ENCODE results near the gene NTHL1. TPM values are rescaled to one million over a fixed set of nuclear protein-coding genes. Genes with fewer than 3 reads are reported as not detected.

The NTHL1 gene
- total and polyA plus RNA-seq, 2 of the 13 experiments (the other 11 are each of a cell fraction or from before 2014, with no cell fraction given), result 47.5 to 64.9 TPM

DNA sequence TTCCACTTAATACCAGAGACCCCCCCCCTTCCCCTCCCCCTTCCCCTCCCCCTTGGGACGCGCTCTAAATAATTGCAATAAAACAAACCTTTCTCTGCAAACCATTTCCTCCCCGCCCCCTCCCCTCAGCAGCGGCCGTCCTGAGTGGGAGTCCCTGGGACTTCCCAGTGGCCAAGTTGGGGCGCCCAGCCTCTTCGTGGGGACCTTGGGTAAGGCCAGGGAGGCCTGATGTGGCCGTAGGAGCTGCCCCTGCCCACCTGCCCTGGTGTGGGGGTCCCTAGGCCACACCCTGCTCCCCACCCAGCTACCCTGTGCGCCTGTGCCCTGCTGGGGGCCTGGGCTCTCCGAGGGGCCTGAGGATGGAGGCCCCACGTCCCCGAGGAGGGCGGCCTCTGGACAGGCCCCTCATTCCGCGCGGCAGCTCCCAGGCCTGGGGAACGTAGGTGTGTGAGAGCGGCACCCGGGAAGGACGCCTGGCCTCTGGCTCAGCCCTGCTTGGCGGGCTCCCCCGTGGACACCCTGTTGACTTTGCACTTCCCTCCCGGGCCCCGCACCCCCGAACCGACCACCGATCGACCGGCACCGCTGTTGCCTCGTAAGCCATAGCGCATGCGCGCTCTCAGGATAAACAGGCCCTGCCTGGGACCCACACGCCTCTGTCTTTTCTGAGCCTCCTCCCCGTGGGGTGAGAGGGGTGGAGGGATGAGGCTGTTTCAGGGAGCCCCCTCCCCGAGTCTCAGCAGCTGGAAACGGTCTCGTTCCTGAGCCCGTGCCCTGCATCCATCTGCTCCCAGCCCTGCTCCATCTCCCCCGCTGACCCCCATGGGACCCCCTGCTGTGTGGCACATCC, 9.0 kb downstream of the NTHL1 start (continued):
- TF ChIP-seq, protein P1, sequence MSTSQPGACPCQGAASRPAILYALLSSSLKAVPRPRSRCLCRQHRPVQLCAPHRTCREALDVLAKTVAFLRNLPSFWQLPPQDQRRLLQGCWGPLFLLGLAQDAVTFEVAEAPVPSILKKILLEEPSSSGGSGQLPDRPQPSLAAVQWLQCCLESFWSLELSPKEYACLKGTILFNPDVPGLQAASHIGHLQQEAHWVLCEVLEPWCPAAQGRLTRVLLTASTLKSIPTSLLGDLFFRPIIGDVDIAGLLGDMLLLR (CRISPR knock-in tag; IDR thresholded peaks at IDR 0.05), result peak; percentile 27; the same call in 1 of the 2 replicates
- TF ChIP-seq SIX1 (CRISPR knock-in tag; IDR thresholded peaks at IDR 0.05; ENCODE audit: borderline replicate concordance) (no peak), AGO2 (optimal IDR thresholded peaks at IDR 0.05; ENCODE audit: low read depth, low read length) (peak; percentile 87), KDM3A (CRISPR knock-in tag; IDR thresholded peaks at IDR 0.05; ENCODE audit: low read depth) (0 out of 2 replicates have a peak, but pooled peaks have one; percentile 22), POLR2A (IDR thresholded peaks at IDR 0.05; ENCODE audit: insufficient read depth in 1 of 2, low read depth in 2 of 2, low read length in 2 of 2) (no peak), ZBTB8A (CRISPR knock-in tag; IDR thresholded peaks at IDR 0.05; ENCODE audit: borderline replicate concordance, low read depth) (no peak), PAF1 (CRISPR knock-in tag; IDR thresholded peaks at IDR 0.05) (0 out of 2 replicates have a peak, but pooled peaks have one; percentile 27), ZNF577 (CRISPR knock-in tag; IDR thresholded peaks at IDR 0.05; ENCODE audit: borderline replicate concordance, low read depth) (no peak), ZBTB38 (CRISPR knock-in tag; IDR thresholded peaks at IDR 0.05) (peak; percentile 99), ZFP36L1 (CRISPR knock-in tag; IDR thresholded peaks at IDR 0.05) (no peak), ZNF564 (CRISPR knock-in tag; IDR thresholded peaks at IDR 0.05) (0 out of 2 replicates have a peak, but pooled peaks have one; percentile 49), SIN3A (IDR thresholded peaks at IDR 0.05; ENCODE audit: borderline replicate concordance, low read depth, low read length) (no peak), SMAD1 (CRISPR knock-in tag; IDR thresholded peaks at IDR 0.05; ENCODE audit: borderline replicate concordance, low read depth) (0 out of 2 replicates have a peak, but pooled peaks have one; percentile 6), MYNN (CRISPR knock-in tag; IDR thresholded peaks at IDR 0.05; ENCODE audit: low read depth) (no peak), ZFY (CRISPR knock-in tag; IDR thresholded peaks at IDR 0.05) (peak; percentile 7; the same call in 1 of the 2 replicates), RARA (CRISPR knock-in tag; IDR thresholded peaks at IDR 0.05) (no peak), AKAP8 (CRISPR knock-in tag; IDR thresholded peaks at IDR 0.05) (peak; percentile 26; the same call in 1 of the 2 replicates), MXI1 (IDR thresholded peaks at IDR 0.05; ENCODE audit: borderline replicate concordance, low read depth, low read length) (0 out of 3 replicates have a peak, but pooled peaks have one; percentile 2), SETDB1 (CRISPR knock-in tag; IDR thresholded peaks at IDR 0.05; ENCODE audit: borderline replicate concordance) (no peak), KLF11 (CRISPR knock-in tag; IDR thresholded peaks at IDR 0.05) (no peak)
- TF ChIP-seq, protein P2, sequence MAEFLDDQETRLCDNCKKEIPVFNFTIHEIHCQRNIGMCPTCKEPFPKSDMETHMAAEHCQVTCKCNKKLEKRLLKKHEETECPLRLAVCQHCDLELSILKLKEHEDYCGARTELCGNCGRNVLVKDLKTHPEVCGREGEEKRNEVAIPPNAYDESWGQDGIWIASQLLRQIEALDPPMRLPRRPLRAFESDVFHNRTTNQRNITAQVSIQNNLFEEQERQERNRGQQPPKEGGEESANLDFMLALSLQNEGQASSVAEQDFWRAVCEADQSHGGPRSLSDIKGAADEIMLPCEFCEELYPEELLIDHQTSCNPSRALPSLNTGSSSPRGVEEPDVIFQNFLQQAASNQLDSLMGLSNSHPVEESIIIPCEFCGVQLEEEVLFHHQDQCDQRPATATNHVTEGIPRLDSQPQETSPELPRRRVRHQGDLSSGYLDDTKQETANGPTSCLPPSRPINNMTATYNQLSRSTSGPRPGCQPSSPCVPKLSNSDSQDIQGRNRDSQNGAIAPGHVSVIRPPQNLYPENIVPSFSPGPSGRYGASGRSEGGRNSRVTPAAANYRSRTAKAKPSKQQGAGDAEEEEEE (CRISPR knock-in tag; IDR thresholded peaks at IDR 0.05; ENCODE audit: borderline replicate concordance), result no peak
- TF ChIP-seq, protein P3, sequence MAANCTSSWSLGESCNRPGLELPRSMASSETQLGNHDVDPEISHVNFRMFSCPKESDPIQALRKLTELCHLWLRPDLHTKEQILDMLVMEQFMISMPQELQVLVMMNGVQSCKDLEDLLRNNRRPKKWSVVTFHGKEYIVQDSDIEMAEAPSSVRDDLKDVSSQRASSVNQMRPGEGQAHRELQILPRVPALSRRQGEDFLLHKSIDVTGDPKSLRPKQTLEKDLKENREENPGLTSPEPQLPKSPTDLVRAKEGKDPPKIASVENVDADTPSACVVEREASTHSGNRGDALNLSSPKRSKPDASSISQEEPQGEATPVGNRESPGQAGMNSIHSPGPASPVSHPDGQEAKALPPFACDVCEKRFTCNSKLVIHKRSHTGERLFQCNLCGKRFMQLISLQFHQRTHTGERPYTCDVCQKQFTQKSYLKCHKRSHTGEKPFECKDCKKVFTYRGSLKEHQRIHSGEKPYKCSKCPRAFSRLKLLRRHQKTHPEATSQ (CRISPR knock-in tag; IDR thresholded peaks at IDR 0.05; ENCODE audit: borderline replicate concordance), result peak; percentile 16; the same call in 1 of the 2 replicates
- TF ChIP-seq, protein P4, sequence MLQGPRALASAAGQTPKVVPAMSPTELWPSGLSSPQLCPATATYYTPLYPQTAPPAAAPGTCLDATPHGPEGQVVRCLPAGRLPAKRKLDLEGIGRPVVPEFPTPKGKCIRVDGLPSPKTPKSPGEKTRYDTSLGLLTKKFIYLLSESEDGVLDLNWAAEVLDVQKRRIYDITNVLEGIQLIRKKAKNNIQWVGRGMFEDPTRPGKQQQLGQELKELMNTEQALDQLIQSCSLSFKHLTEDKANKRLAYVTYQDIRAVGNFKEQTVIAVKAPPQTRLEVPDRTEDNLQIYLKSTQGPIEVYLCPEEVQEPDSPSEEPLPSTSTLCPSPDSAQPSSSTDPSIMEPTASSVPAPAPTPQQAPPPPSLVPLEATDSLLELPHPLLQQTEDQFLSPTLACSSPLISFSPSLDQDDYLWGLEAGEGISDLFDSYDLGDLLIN (CRISPR knock-in tag; IDR thresholded peaks at IDR 0.05; ENCODE audit: borderline replicate concordance), result peak; percentile 28; the same call in 1 of the 2 replicates
- TF ChIP-seq, protein P5, sequence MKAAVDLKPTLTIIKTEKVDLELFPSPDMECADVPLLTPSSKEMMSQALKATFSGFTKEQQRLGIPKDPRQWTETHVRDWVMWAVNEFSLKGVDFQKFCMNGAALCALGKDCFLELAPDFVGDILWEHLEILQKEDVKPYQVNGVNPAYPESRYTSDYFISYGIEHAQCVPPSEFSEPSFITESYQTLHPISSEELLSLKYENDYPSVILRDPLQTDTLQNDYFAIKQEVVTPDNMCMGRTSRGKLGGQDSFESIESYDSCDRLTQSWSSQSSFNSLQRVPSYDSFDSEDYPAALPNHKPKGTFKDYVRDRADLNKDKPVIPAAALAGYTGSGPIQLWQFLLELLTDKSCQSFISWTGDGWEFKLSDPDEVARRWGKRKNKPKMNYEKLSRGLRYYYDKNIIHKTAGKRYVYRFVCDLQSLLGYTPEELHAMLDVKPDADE (CRISPR knock-in tag; IDR thresholded peaks at IDR 0.05), result no peak
